ENCODE results near the gene SFRP2. TPM values are rescaled to one million over a fixed set of nuclear protein-coding genes. Genes with fewer than 3 reads are reported as not detected.
A peak's percentile ranks its signal among the peaks of the same experiment; 100 is the strongest.

Gene SFRP2
- total RNA-seq, 1 donor from 2014 or later = 49.8 TPM

- TF ChIP-seq POLR2AphosphoS5 (IDR thresholded peaks at IDR 0.05; ENCODE audit: insufficient read depth in 1 of 2, low read depth in 1 of 2) = no peak
- no peak for TF ChIP-seq POLR2A (IDR thresholded peaks at IDR 0.05)
- H3K4me1 ChIP-seq = no peaks in the 10 kb centered on the region
- intact Hi-C loops (cut with DNase I) = no loop called here
These were observed 22.1 kb downstream of the SFRP2 start for GRCh38 chr4:153766758-153767157.

GRCh38 chr4:153765894-153766293 is 23.0 kb downstream of the SFRP2 start:
- Histone ChIP-seq H3K27ac (no peak overlapping the region), H3K27me3 (no peaks in the 10 kb centered on the region), H3K36me3 (no peaks in the 10 kb centered on the region), H3K4me3 (no peak overlapping the region), H3K4me1 (no peaks in the 10 kb centered on the region), H3K9me3 (no peaks in the 10 kb centered on the region)
- intact Hi-C loops (cut with DNase I) = no loop called here
- DNase-seq (ENCODE audit: extremely low spot score in 2 of 2) = no peak
- TF ChIP-seq POLR2AphosphoS5 (IDR thresholded peaks at IDR 0.05; ENCODE audit: insufficient read depth in 1 of 2, low read depth in 1 of 2) = no peak
- no peak for TF ChIP-seq CTCF (IDR thresholded peaks at IDR 0.05)
- no peak for TF ChIP-seq POLR2A (IDR thresholded peaks at IDR 0.05)

More at GRCh38 chr4:153766758-153767157, 22.1 kb downstream of the SFRP2 start:
- DNase-seq (ENCODE audit: extremely low spot score in 2 of 2) = no peak
- no peaks in the 10 kb centered on the region for H3K27me3 ChIP-seq
- H3K36me3 ChIP-seq = no peaks in the 10 kb centered on the region
- no peak overlapping the region for H3K27ac ChIP-seq
- no peak overlapping the region for H3K4me3 ChIP-seq
- no peaks in the 10 kb centered on the region for H3K9me3 ChIP-seq

- H3K27ac ChIP-seq = no peak overlapping the region
- no peaks in the 10 kb centered on the region for H3K4me1 ChIP-seq
- intact Hi-C loops (cut with DNase I) = no loop called here
- no peak overlapping the region for H3K4me3 ChIP-seq
- H3K36me3 ChIP-seq = no peaks in the 10 kb centered on the region
- no peaks in the 10 kb centered on the region for H3K27me3 ChIP-seq
- no peak for TF ChIP-seq POLR2AphosphoS5 (IDR thresholded peaks at IDR 0.05; ENCODE audit: insufficient read depth in 1 of 2, low read depth in 1 of 2)
- TF ChIP-seq POLR2A (IDR thresholded peaks at IDR 0.05) = no peak
- no peak for TF ChIP-seq CTCF (IDR thresholded peaks at IDR 0.05)
- no peaks in the 10 kb centered on the region for H3K9me3 ChIP-seq
- DNase-seq (ENCODE audit: extremely low spot score in 2 of 2) = no peak
These were observed 24.1 kb downstream of the SFRP2 start for GRCh38 chr4:153764601-153765368.

GRCh38 chr4:153763404-153763803 is 25.5 kb downstream of the SFRP2 start:
- Histone ChIP-seq H3K9me3 (no peaks in the 10 kb centered on the region), H3K4me3 (no peak overlapping the region), H3K27ac (no peak overlapping the region), H3K27me3 (no peaks in the 10 kb centered on the region), H3K4me1 (peaks cover 7% of the 10 kb centered on the region), H3K36me3 (no peaks in the 10 kb centered on the region)
- DNase-seq (ENCODE audit: extremely low spot score in 2 of 2) = no peak
- intact Hi-C loops (cut with DNase I) = no loop called here
- TF ChIP-seq POLR2AphosphoS5 (IDR thresholded peaks at IDR 0.05; ENCODE audit: insufficient read depth in 1 of 2, low read depth in 1 of 2) (no peak), POLR2A (IDR thresholded peaks at IDR 0.05) (no peak), CTCF (IDR thresholded peaks at IDR 0.05) (no peak)

- no peaks in the 10 kb centered on the region for H3K27me3 ChIP-seq
- intact Hi-C loops (cut with DNase I) = no loop called here
- TF ChIP-seq POLR2AphosphoS5 (IDR thresholded peaks at IDR 0.05; ENCODE audit: insufficient read depth in 1 of 2, low read depth in 1 of 2) (no peak), POLR2A (IDR thresholded peaks at IDR 0.05) (no peak), CTCF (IDR thresholded peaks at IDR 0.05) (no peak)
- H3K27ac ChIP-seq = peak within 1 kb of the TSS; percentile 17
- H3K36me3 ChIP-seq = no peaks in the 10 kb centered on the region
- H3K4me3 ChIP-seq = peak within 1 kb of the TSS; percentile 46 to 71
- DNase-seq (ENCODE audit: extremely low spot score in 2 of 2) = no peak
- no peaks in the 10 kb centered on the region for H3K9me3 ChIP-seq
- H3K4me1 ChIP-seq = peaks cover 7% of the 10 kb centered on the region
These were observed 29.2 kb downstream of the SFRP2 start, which contains the start of gene RNF175 for GRCh38 chr4:153759407-153760316. TSS of gene RNF175 (minus strand) at chr4:153760024. CDS start at chr4:153759862, 162 bp downstream.
